K562 (cell line): Measurements from ENCODE around the gene BRAT1. TPM values are rescaled to one million over a fixed set of nuclear protein-coding genes. Genes with fewer than 3 reads are reported as not detected.

Experiments used
- ATAC-seq: fragments of 200-7000 bp; cut with Tn5 transposase; 3 replicates; pipeline ENCODE4 v1.9.1; 2020; ENCODE audit warnings: moderate library complexity
- BruUV-seq: library from RNA; stranded (reverse); fragments of 400-500 nt; replicated peaks from 2 replicates; lab custom pipeline; 2021; lab: Mats Ljungman, UMichigan
- CTCF ChIA-PET: fragments of 300-600 bp; formaldehyde crosslinking; extraction: SDS; loops from one replicate; lab custom pipeline; 2021; ENCODE audit warnings: low intra/inter-chr PET ratio; lab: Yijun Ruan, JAX
- POLR2A ChIA-PET: fragments of 300-600, 350-650 bp; sonication (Branson Sonifier 250); formaldehyde crosslinking; extraction: SDS; loops from one replicate; lab custom pipeline; 2021; ENCODE audit warnings: antibody characterized with exemption, inconsistent platforms; lab: Yijun Ruan, JAX
- DNase-seq, 4 experiments: peaks; one replicate each; pipeline versions ENCODE4 v3.0.0 to v3.0.0-alpha.2; 2011 to 2018; ENCODE audit warnings: low spot score in 3 of 4, mixed read lengths in 3 of 4; ENCODE audit errors: extremely low read depth in 1 of 4
- FAIRE-seq: peaks from 2 replicates; lab custom pipeline; 2011; peaks lifted over from hg19 to GRCh38; lab: Jason Lieb, UNC
- H2AFZ ChIP-seq: 2 replicates; pipeline ENCODE4 v1.6.0; 2011; ENCODE audit warnings: low read depth, low read length, control low read depth, inconsistent platforms
- H3K27ac ChIP-seq: fragments of 200-600 bp; 3 replicates; pipeline ENCODE4 v1.8.0; 2011; ENCODE audit warnings: low read depth, mild to moderate bottlenecking, control low read depth, inconsistent platforms, low read length, moderate library complexity, mixed read lengths; ENCODE audit errors: extremely low read depth
- H3K27me3 ChIP-seq, 2 experiments: fragments of 300-600 bp in 1 of 2; 2 replicates in 1 of 2; 3 replicates in 1 of 2; pipeline versions ENCODE4 v1.6.0 to v1.8.0; 2011; ENCODE audit warnings: inconsistent platforms in 2 of 2, low read length in 2 of 2, mild to moderate bottlenecking in 1 of 2, mixed read lengths in 1 of 2, moderate library complexity in 1 of 2; ENCODE audit not compliant: control insufficient read depth in 2 of 2, insufficient read depth in 2 of 2
- H3K36me3 ChIP-seq: fragments of 300-600 bp; 3 replicates; pipeline ENCODE4 v1.8.0; 2011; ENCODE audit warnings: mild to moderate bottlenecking, low read length, inconsistent platforms; ENCODE audit not compliant: control insufficient read depth, insufficient read depth
- H3K4me1 ChIP-seq, 2 experiments: fragments of 200-600 bp in 1 of 2; replicated peaks in 1 of 2; 2 replicates in 1 of 2; 3 replicates in 1 of 2; pipeline versions ENCODE4 v1.5.1 to v1.8.0; 2011; ENCODE audit warnings: inconsistent platforms in 2 of 2, low read length in 2 of 2, mild to moderate bottlenecking in 1 of 2, mixed read lengths in 1 of 2, moderate library complexity in 1 of 2; ENCODE audit not compliant: control insufficient read depth in 2 of 2, insufficient read depth in 2 of 2
- H3K4me2 ChIP-seq: 2 replicates; pipeline ENCODE4 v1.6.1; 2011; ENCODE audit warnings: low read length, control low read depth, inconsistent platforms, mixed read lengths; ENCODE audit not compliant: insufficient read depth
- H3K4me3 ChIP-seq: fragments of 200-600 bp; sonication (generic), shearing (Covaris generic); 2 replicates; pipeline ENCODE4 v1.5.1; 2016; ENCODE audit warnings: control low read depth, inconsistent platforms
- H3K79me2 ChIP-seq: fragments of 200-600 bp; 3 replicates; pipeline ENCODE4 v1.8.0; 2011; ENCODE audit warnings: low read length, inconsistent platforms; ENCODE audit not compliant: control insufficient read depth, insufficient read depth
- H3K9ac ChIP-seq, 2 experiments: 2 replicates each; pipeline versions ENCODE4 v1.6.0 to v1.6.1; 2011; ENCODE audit warnings: low read depth in 2 of 2, low read length in 2 of 2, control low read depth in 1 of 2, inconsistent platforms in 1 of 2, mild to moderate bottlenecking in 1 of 2, mixed read lengths in 1 of 2; ENCODE audit not compliant: insufficient read depth in 1 of 2
- H3K9me1 ChIP-seq: one replicate; pipeline ENCODE4 v1.6.0; 2011; ENCODE audit warnings: inconsistent platforms, mild to moderate bottlenecking, low read length, moderate library complexity; ENCODE audit not compliant: control insufficient read depth, insufficient read depth
- H3K9me3 ChIP-seq: replicated peaks from 2 replicates; pipeline ENCODE4 v1.5.1; 2011; ENCODE audit warnings: low read depth, low read length, inconsistent platforms; ENCODE audit not compliant: control insufficient read depth, insufficient read depth
- H4K20me1 ChIP-seq: replicated peaks from 2 replicates; pipeline ENCODE4 v1.6.1; 2011; ENCODE audit warnings: low read length, inconsistent platforms, mixed read lengths; ENCODE audit not compliant: control insufficient read depth, insufficient read depth
- E2F6 ChIP-seq, 2 experiments: IDR thresholded peaks; 2 replicates each; pipeline ENCODE4 v1.6.1; 2011; ENCODE audit warnings: borderline replicate concordance in 1 of 2, control low read depth in 1 of 2, low read depth in 1 of 2, low read length in 1 of 2, mild to moderate bottlenecking in 1 of 2, mixed read lengths in 1 of 2, moderate library complexity in 1 of 2; ENCODE audit not compliant: insufficient read depth in 1 of 2, insufficient read length in 1 of 2, poor library complexity in 1 of 2, severe bottlenecking in 1 of 2; ENCODE audit errors: extremely low read depth in 1 of 2
- ELK3 ChIP-seq: fragments of 450-650 bp; formaldehyde crosslinking; IDR thresholded peaks from 2 replicates; pipeline ENCODE4 v1.4.0; 2020; ENCODE audit warnings: mild to moderate bottlenecking
- MAFG ChIP-seq: fragments of 450-650 bp; conservative IDR thresholded peaks from 2 replicates; pipeline ENCODE4 v1.6.1; 2016; ENCODE audit warnings: missing genetic modification characterization, missing compliant biosample characterization
- NONO ChIP-seq, 2 experiments: fragments of 200-400 bp in 1 of 2; fragments of 450-650 bp in 1 of 2; formaldehyde crosslinking in 1 of 2; IDR thresholded peaks; 2 replicates each; pipeline ENCODE4 v1.6.1; 2017; ENCODE audit warnings: low read depth in 2 of 2, mild to moderate bottlenecking in 2 of 2, moderate library complexity in 2 of 2, low read length in 1 of 2
- THRA ChIP-seq: fragments of 450-650 bp; IDR thresholded peaks from 2 replicates; pipeline ENCODE4 v1.6.1; 2017; ENCODE audit warnings: mild to moderate bottlenecking, moderate library complexity
- ZNF175 ChIP-seq: fragments of 200-800 bp; sonication (Bioruptor generic); IDR thresholded peaks from 2 replicates; pipeline ENCODE4 v1.6.1; 2016; ENCODE audit warnings: low read depth, mild to moderate bottlenecking, missing genetic modification characterization, missing compliant biosample characterization
- ZNF253 ChIP-seq: fragments of 250-450 bp; sonication (Bioruptor Pico); conservative IDR thresholded peaks from 2 replicates; pipeline ENCODE4 v1.6.1; 2021; ENCODE audit warnings: mild to moderate bottlenecking
- WGBS: fragments of 100-300 bp; shearing (Covaris generic); methylation state at CpG from one replicate; pipeline ENCODE4 v1.1.6; 2016; ENCODE audit warnings: low coverage, mixed read lengths; ENCODE audit not compliant: insufficient coverage; ENCODE audit errors: missing lambda C conversion rate; 5-methylcytosine and 5-hydroxymethylcytosine counted together
- in situ Hi-C: fragments of 300-500 bp; cut with MboI; formaldehyde crosslinking; loops from 4 replicates; pipeline ENCODE4 v1.15.0; 2018; ENCODE audit warnings: inconsistent platforms, mixed read lengths
- intact Hi-C: fragments of 100-400 bp; cut with micrococcal nuclease; formaldehyde crosslinking; loops from 2 replicates; pipeline ENCODE4 v1.14.2; 2022
- polyA plus RNA-seq, 8 experiments: library from polyadenylated mRNA; depleted of rRNA in 4 of 8; stranded (reverse) in 5 of 8; unstranded in 3 of 8; fragments of >200 nt; fragmentation: Nextera tagmentation in 2 of 8; fragmentation: Illumina TruSeq in 1 of 8; extraction: Ambion mirVana in 2 of 8; extraction: Trizol in 1 of 8; gene quantifications; 2 replicates each; pipeline versions ENCODE4 v1.2.1 to v1.2.3, GENCODE V29; 2011 to 2014; ENCODE audit warnings: inconsistent platforms in 1 of 8, missing spikeins in 1 of 8
- total RNA-seq, 7 experiments: library from RNA; depleted of rRNA in 6 of 7; stranded (reverse); fragments of >200 nt in 6 of 7; fragmentation: Illumina TruSeq in 2 of 7; extraction: Trizol in 2 of 7; gene quantifications; 2 replicates each; pipeline versions ENCODE4 v1.2.1 to v1.2.3, GENCODE V29; 2011 to 2021; ENCODE audit warnings: low replicate concordance in 1 of 7
- TF ChIP-seq, protein P1 (sequence below): fragments of 250-450 bp; sonication (Bioruptor Pico); IDR thresholded peaks from 2 replicates; pipeline ENCODE4 v1.4.0; 2020; ENCODE audit warnings: borderline replicate concordance

BRAT1 gene
- total and polyA plus RNA-seq, 9 of the 15 experiments (the other 6 are each of a cell fraction or from before 2014, with no cell fraction given) = 0.13 to 49.6 (median 10.5) TPM

GRCh38 chr7:2587778-2588177 lies 32.5 kb upstream of the BRAT1 start:
- FAIRE-seq = no peak
- CTCF ChIA-PET = no interaction called here

More at GRCh38 chr7:2587778-2588177, 32.5 kb upstream of the BRAT1 start:
- H3K4me3 ChIP-seq = no peak overlapping the region
- intact Hi-C loops (no loop called here), in situ Hi-C loops (no loop called here)
- DNase-seq (no peak), ATAC-seq (no peak)
- 93% methylated on average over 17 of the region's 21 CpGs for WGBS
- POLR2A ChIA-PET = interaction anchor here (0.6 kb wide), 1 partner anchor 40 kb away, joined by 3 read pairs; no protein-coding TSS in a partner anchor
- H3K9ac ChIP-seq = no peak overlapping the region
- H4K20me1 ChIP-seq = no peaks in the 10 kb centered on the region
- H3K36me3 ChIP-seq = peaks cover 15% of the 10 kb centered on the region; the same call in 1 of the 3 replicates
- no peak overlapping the region for H3K27ac ChIP-seq
- no peak overlapping the region for H2AFZ ChIP-seq
- no TSS peak for BruUV-seq
- no peaks in the 10 kb centered on the region for H3K79me2 ChIP-seq
- no peaks in the 10 kb centered on the region for H3K9me1 ChIP-seq
- H3K9me3 ChIP-seq = no peaks in the 10 kb centered on the region
- H3K4me1 ChIP-seq = peaks cover 0 to 12% of the 10 kb centered on the region in 2 experiments; a peak in 2 of 5 replicates
- TF ChIP-seq ZNF253 (CRISPR knock-in tag) (no peak), THRA (no peak), NONO (IDR thresholded peaks at IDR 0.05; ENCODE audit: low read depth in 2 of 2, low read length in 1 of 2) (no peak), E2F6 (IDR thresholded peaks at IDR 0.05; ENCODE audit: borderline replicate concordance in 1 of 2, extremely low read depth in 1 of 2, insufficient read depth in 1 of 2, insufficient read length in 1 of 2, low read depth in 1 of 2, low read length in 1 of 2, poor library complexity in 1 of 2, severe bottlenecking in 1 of 2) (no peak), ELK3 (CRISPR knock-in tag) (no peak), MAFG (tag) (no peak), ZNF175 (CRISPR knock-in tag) (no peak)
- TF ChIP-seq, protein P1, sequence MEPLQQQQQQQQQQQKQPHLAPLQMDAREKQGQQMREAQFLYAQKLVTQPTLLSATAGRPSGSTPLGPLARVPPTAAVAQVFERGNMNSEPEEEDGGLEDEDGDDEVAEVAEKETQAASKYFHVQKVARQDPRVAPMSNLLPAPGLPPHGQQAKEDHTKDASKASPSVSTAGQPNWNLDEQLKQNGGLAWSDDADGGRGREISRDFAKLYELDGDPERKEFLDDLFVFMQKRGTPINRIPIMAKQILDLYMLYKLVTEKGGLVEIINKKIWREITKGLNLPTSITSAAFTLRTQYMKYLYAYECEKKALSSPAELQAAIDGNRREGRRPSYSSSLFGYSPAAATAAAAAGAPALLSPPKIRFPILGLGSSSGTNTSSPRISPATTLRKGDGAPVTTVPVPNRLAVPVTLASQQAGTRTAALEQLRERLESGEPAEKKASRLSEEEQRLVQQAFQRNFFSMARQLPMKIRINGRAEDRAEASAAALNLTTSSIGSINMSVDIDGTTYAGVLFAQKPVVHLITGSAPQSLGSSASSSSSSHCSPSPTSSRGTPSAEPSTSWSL (CRISPR knock-in tag) = no peak
- no peaks in the 10 kb centered on the region for H3K27me3 ChIP-seq
- no peak overlapping the region for H3K4me2 ChIP-seq
